ENCODE data around the gene LCLAT1.

LCLAT1 gene

GRCh38 chr2:30649828-30650227, 202.8 kb downstream of the LCLAT1 start:
- DNase-seq = no peak

- no peak for DNase-seq
Observed at GRCh38 chr2:30652271-30652915, 205.3 kb downstream of the LCLAT1 start.

- no peak for DNase-seq
Observed at GRCh38 chr2:30653847-30654246, 206.8 kb downstream of the LCLAT1 start.

GRCh38 chr2:30654404-30654803, 207.4 kb downstream of the LCLAT1 start:
- no peak for DNase-seq

- DNase-seq = no peak
Observed at GRCh38 chr2:30655211-30655610, 208.2 kb downstream of the LCLAT1 start.

GRCh38 chr2:30655660-30656059, 208.6 kb downstream of the LCLAT1 start:
- no peak for DNase-seq

- DNase-seq = no peak
Observed at GRCh38 chr2:30656079-30656478, 209.0 kb downstream of the LCLAT1 start.

GRCh38 chr2:30661173-30662107, 214.4 kb downstream of the LCLAT1 start:
- no peak for DNase-seq

- DNase-seq = no peak
Observed at GRCh38 chr2:30662268-30663131, 215.5 kb downstream of the LCLAT1 start.

GRCh38 chr2:30663321-30663720, 216.3 kb downstream of the LCLAT1 start:
- no peak for DNase-seq

GRCh38 chr2:30663806-30664205, 216.8 kb downstream of the LCLAT1 start:
- no peak for DNase-seq

- DNase-seq = no peak
Observed at GRCh38 chr2:30664761-30665358, 217.8 kb downstream of the LCLAT1 start.

- no peak for DNase-seq
Observed at GRCh38 chr2:30665761-30666265, 218.8 kb downstream of the LCLAT1 start.

GRCh38 chr2:30666266-30666874, 219.3 kb downstream of the LCLAT1 start:
- no peak for DNase-seq

GRCh38 chr2:30670453-30670852, 223.4 kb downstream of the LCLAT1 start:
- no peak for DNase-seq

GRCh38 chr2:30673127-30673526, 226.1 kb downstream of the LCLAT1 start:
- no peak for DNase-seq

GRCh38 chr2:30675758-30676157, 228.7 kb downstream of the LCLAT1 start:
- no peak for DNase-seq

GRCh38 chr2:30677231-30677630, 230.2 kb downstream of the LCLAT1 start:
- DNase-seq = no peak

GRCh38 chr2:30677861-30678385, 230.9 kb downstream of the LCLAT1 start:
- DNase-seq = no peak

- DNase-seq = no peak
Observed at GRCh38 chr2:30678410-30679137, 231.5 kb downstream of the LCLAT1 start.

Data from central memory CD4-positive, alpha-beta T cell (primary cell).